Activated T-helper 2 cell treated with anti-CD3 and anti-CD28 coated beads, Interferon-gamma antibody, Interleukin-2, Interleukin-4, amounts not matched to agents 10 μg/mL and 5 μg/mL and 100 μg/mL, durations not matched to agents 14 hours and 24 hours and 36 hours (primary cell): ENCODE measurements around the gene MYRIP. TPM values are rescaled to one million over a fixed set of nuclear protein-coding genes. Genes with fewer than 3 reads are reported as not detected.

Experiments
- DNase-seq: peaks from one replicate; pipeline ENCODE4 v3.0.0; 2021; ENCODE audit warnings: low spot score
- H3K27ac Mint-ChIP-seq: one replicate; pipeline ENCODE4 v1.8.0; 2021; ENCODE audit warnings: mixed read lengths
- H3K27me3 Mint-ChIP-seq: one replicate; pipeline ENCODE4 v1.8.0; 2021; ENCODE audit warnings: low read depth, mixed read lengths
- H3K36me3 Mint-ChIP-seq: one replicate; pipeline ENCODE4 v1.8.0; 2021; ENCODE audit warnings: low read depth, mixed read lengths
- H3K4me1 Mint-ChIP-seq: one replicate; pipeline ENCODE4 v1.8.0; 2021; ENCODE audit warnings: low read depth, mixed read lengths
- H3K4me3 Mint-ChIP-seq: one replicate; pipeline ENCODE4 v1.8.0; 2021; ENCODE audit warnings: low read depth, mild to moderate bottlenecking, moderate library complexity, mixed read lengths
- H3K9me3 Mint-ChIP-seq: one replicate; pipeline ENCODE4 v1.8.0; 2021; ENCODE audit warnings: mixed read lengths
- intact Hi-C: fragments of 100-400 bp; cut with micrococcal nuclease; formaldehyde crosslinking; loops from one replicate; pipeline ENCODE4 v1.15.1; 2023
- total RNA-seq: library from RNA; stranded (reverse); gene quantifications from 2 replicates; pipeline ENCODE4 v1.2.3, GENCODE V29; 2022

Gene MYRIP
- total RNA-seq, 1 donor from 2014 or later, result not detected

GRCh38 chr3:39882111-39882510 lies 72.7 kb downstream of the MYRIP start:
- H3K36me3 Mint-ChIP-seq, result no peaks in the 10 kb centered on the region
- H3K9me3 Mint-ChIP-seq, result no peaks in the 10 kb centered on the region
- H3K4me3 Mint-ChIP-seq, result no peak overlapping the region
- intact Hi-C loops, result no loop called here
- no peak for DNase-seq
- H3K4me1 Mint-ChIP-seq, result no peaks in the 10 kb centered on the region
- no peak overlapping the region for H3K27ac Mint-ChIP-seq
- H3K27me3 Mint-ChIP-seq, result no peaks in the 10 kb centered on the region

- no peaks in the 10 kb centered on the region for H3K27me3 Mint-ChIP-seq
- no peak for DNase-seq
- no peaks in the 10 kb centered on the region for H3K36me3 Mint-ChIP-seq
- no peaks in the 10 kb centered on the region for H3K4me1 Mint-ChIP-seq
- intact Hi-C loops, result no loop called here
- peaks cover 4% of the 10 kb centered on the region for H3K9me3 Mint-ChIP-seq
- no peak overlapping the region for H3K4me3 Mint-ChIP-seq
- H3K27ac Mint-ChIP-seq, result no peak overlapping the region
These were observed 82.7 kb downstream of the MYRIP start for GRCh38 chr3:39892068-39892467.

- Mint-ChIP-seq H3K36me3 (no peaks in the 10 kb centered on the region), H3K27me3 (no peaks in the 10 kb centered on the region)
- intact Hi-C loops, result no loop called here
These were observed 86.8 kb downstream of the MYRIP start for GRCh38 chr3:39896184-39896583.

GRCh38 chr3:39900462-39901002 lies 91.1 kb downstream of the MYRIP start:
- no peaks in the 10 kb centered on the region for H3K4me1 Mint-ChIP-seq
- H3K27ac Mint-ChIP-seq, result no peak overlapping the region
- intact Hi-C loops, result no loop called here
- DNase-seq, result no peak
- no peaks in the 10 kb centered on the region for H3K36me3 Mint-ChIP-seq
- H3K4me3 Mint-ChIP-seq, result no peak overlapping the region
- no peaks in the 10 kb centered on the region for H3K27me3 Mint-ChIP-seq
- H3K9me3 Mint-ChIP-seq, result no peaks in the 10 kb centered on the region

More at GRCh38 chr3:39896184-39896583, 86.8 kb downstream of the MYRIP start:
- no peaks in the 10 kb centered on the region for H3K9me3 Mint-ChIP-seq
- no peak for DNase-seq
- no peak overlapping the region for H3K27ac Mint-ChIP-seq
- no peaks in the 10 kb centered on the region for H3K4me1 Mint-ChIP-seq
- no peak overlapping the region for H3K4me3 Mint-ChIP-seq

GRCh38 chr3:39903253-39903652 lies 93.8 kb downstream of the MYRIP start:
- no peak overlapping the region for H3K27ac Mint-ChIP-seq
- DNase-seq, result no peak
- intact Hi-C loops, result no loop called here
- no peaks in the 10 kb centered on the region for H3K9me3 Mint-ChIP-seq
- H3K4me3 Mint-ChIP-seq, result no peak overlapping the region
- H3K4me1 Mint-ChIP-seq, result no peaks in the 10 kb centered on the region
- H3K27me3 Mint-ChIP-seq, result no peaks in the 10 kb centered on the region
- no peaks in the 10 kb centered on the region for H3K36me3 Mint-ChIP-seq

- Mint-ChIP-seq H3K4me1 (no peaks in the 10 kb centered on the region), H3K36me3 (no peaks in the 10 kb centered on the region), H3K27ac (no peak overlapping the region), H3K9me3 (no peaks in the 10 kb centered on the region), H3K27me3 (no peaks in the 10 kb centered on the region), H3K4me3 (no peak overlapping the region)
- intact Hi-C loops, result no loop called here
- no peak for DNase-seq
These were observed 96.4 kb downstream of the MYRIP start for GRCh38 chr3:39905788-39906187.

- Mint-ChIP-seq H3K9me3 (no peaks in the 10 kb centered on the region), H3K27me3 (no peaks in the 10 kb centered on the region), H3K4me1 (no peaks in the 10 kb centered on the region), H3K27ac (no peak overlapping the region), H3K4me3 (no peak overlapping the region), H3K36me3 (no peaks in the 10 kb centered on the region)
- DNase-seq, result no peak
- intact Hi-C loops, result no loop called here
These were observed 98.6 kb downstream of the MYRIP start for GRCh38 chr3:39907981-39908380.

GRCh38 chr3:39910135-39910534 lies 100.7 kb downstream of the MYRIP start:
- no peaks in the 10 kb centered on the region for H3K4me1 Mint-ChIP-seq
- intact Hi-C loops, result no loop called here
- DNase-seq, result no peak
- H3K36me3 Mint-ChIP-seq, result no peaks in the 10 kb centered on the region
- H3K9me3 Mint-ChIP-seq, result no peaks in the 10 kb centered on the region
- H3K27ac Mint-ChIP-seq, result no peak overlapping the region
- H3K27me3 Mint-ChIP-seq, result no peaks in the 10 kb centered on the region
- H3K4me3 Mint-ChIP-seq, result no peak overlapping the region

- H3K9me3 Mint-ChIP-seq, result no peaks in the 10 kb centered on the region
- H3K27me3 Mint-ChIP-seq, result no peaks in the 10 kb centered on the region
- no peaks in the 10 kb centered on the region for H3K4me1 Mint-ChIP-seq
- no peak overlapping the region for H3K4me3 Mint-ChIP-seq
- no peak for DNase-seq
- intact Hi-C loops, result no loop called here
- no peak overlapping the region for H3K27ac Mint-ChIP-seq
- H3K36me3 Mint-ChIP-seq, result no peaks in the 10 kb centered on the region
These were observed 101.5 kb downstream of the MYRIP start for GRCh38 chr3:39910826-39911464.

- no peak overlapping the region for H3K27ac Mint-ChIP-seq
- no peaks in the 10 kb centered on the region for H3K36me3 Mint-ChIP-seq
- H3K27me3 Mint-ChIP-seq, result no peaks in the 10 kb centered on the region
- no peaks in the 10 kb centered on the region for H3K9me3 Mint-ChIP-seq
- DNase-seq, result no peak
- H3K4me1 Mint-ChIP-seq, result no peaks in the 10 kb centered on the region
- H3K4me3 Mint-ChIP-seq, result no peak overlapping the region
- intact Hi-C loops, result no loop called here
These were observed 102.3 kb downstream of the MYRIP start for GRCh38 chr3:39911465-39912309.

GRCh38 chr3:39915027-39915426 lies 105.6 kb downstream of the MYRIP start:
- H3K4me3 Mint-ChIP-seq, result no peak overlapping the region
- no peak for DNase-seq
- no peak overlapping the region for H3K27ac Mint-ChIP-seq
- no peaks in the 10 kb centered on the region for H3K4me1 Mint-ChIP-seq
- no peaks in the 10 kb centered on the region for H3K36me3 Mint-ChIP-seq
- no peaks in the 10 kb centered on the region for H3K27me3 Mint-ChIP-seq
- intact Hi-C loops, result no loop called here
- no peaks in the 10 kb centered on the region for H3K9me3 Mint-ChIP-seq

GRCh38 chr3:39917065-39917773 lies 107.8 kb downstream of the MYRIP start:
- Mint-ChIP-seq H3K4me3 (no peak overlapping the region), H3K9me3 (no peaks in the 10 kb centered on the region), H3K36me3 (no peaks in the 10 kb centered on the region), H3K27ac (no peak overlapping the region), H3K4me1 (no peaks in the 10 kb centered on the region), H3K27me3 (no peaks in the 10 kb centered on the region)
- intact Hi-C loops, result no loop called here
- no peak for DNase-seq

- DNase-seq, result no peak
- intact Hi-C loops, result no loop called here
- H3K36me3 Mint-ChIP-seq, result no peaks in the 10 kb centered on the region
- H3K9me3 Mint-ChIP-seq, result no peaks in the 10 kb centered on the region
- no peaks in the 10 kb centered on the region for H3K27me3 Mint-ChIP-seq
- no peaks in the 10 kb centered on the region for H3K4me1 Mint-ChIP-seq
- no peak overlapping the region for H3K4me3 Mint-ChIP-seq
- H3K27ac Mint-ChIP-seq, result no peak overlapping the region
These were observed 109.9 kb downstream of the MYRIP start for GRCh38 chr3:39919281-39919680.
